Endothelial cell of umbilical vein (primary cell): ENCODE measurements around the gene EPHB6. TPM values are rescaled to one million over a fixed set of nuclear protein-coding genes. Genes with fewer than 3 reads are reported as not detected.

ENCODE experiments used
- BruUV-seq: library from RNA; stranded (reverse); fragments of 400-500 nt; replicated peaks from 2 replicates; lab custom pipeline; 2021; lab: Mats Ljungman, UMichigan
- CTCF ChIA-PET: fragments of 300-600, 350-600 bp; sonication (Branson Sonifier 250); formaldehyde crosslinking; loops from one replicate; lab custom pipeline; 2021; ENCODE audit warnings: antibody characterized with exemption, inconsistent platforms; lab: Charles Lee
- POLR2A ChIA-PET: fragments of 300-600, 350-600 bp; sonication (Branson Sonifier 250); formaldehyde crosslinking; loops from one replicate; lab custom pipeline; 2021; ENCODE audit warnings: antibody characterized with exemption, inconsistent platforms; lab: Charles Lee
- DNase-seq: peaks from one replicate; pipeline ENCODE4 v3.0.0-alpha.2; 2011; ENCODE audit warnings: low read depth, low spot score
- FAIRE-seq: peaks from 2 replicates; lab custom pipeline; 2011; peaks lifted over from hg19 to GRCh38; lab: Jason Lieb, UNC
- H2AFZ ChIP-seq: 2 replicates; pipeline ENCODE4 v1.6.0; 2012; ENCODE audit warnings: low read depth, low read length, control low read depth, inconsistent platforms
- H3K27ac ChIP-seq: 2 replicates; pipeline ENCODE4 v1.5.1; 2011; ENCODE audit warnings: low read depth, mild to moderate bottlenecking, control low read depth, low read length, moderate library complexity; ENCODE audit not compliant: insufficient read depth
- H3K27me3 ChIP-seq, 2 experiments: 2 replicates each; pipeline versions ENCODE4 v1.6.0 to v1.6.1; 2011; ENCODE audit warnings: low read length in 2 of 2, mixed read lengths in 1 of 2; ENCODE audit not compliant: control insufficient read depth in 2 of 2, insufficient read depth in 2 of 2
- H3K36me3 ChIP-seq, 2 experiments: 2 replicates in 1 of 2; 3 replicates in 1 of 2; pipeline ENCODE4 v1.5.1; 2011; ENCODE audit warnings: low read length in 2 of 2, mild to moderate bottlenecking in 1 of 2, moderate library complexity in 1 of 2; ENCODE audit not compliant: control insufficient read depth in 2 of 2, insufficient read depth in 2 of 2; ENCODE audit errors: extremely low read depth in 1 of 2
- H3K4me1 ChIP-seq: 3 replicates; pipeline ENCODE4 v1.5.1; 2011; ENCODE audit warnings: mild to moderate bottlenecking, low read length; ENCODE audit not compliant: control insufficient read depth, insufficient read depth; ENCODE audit errors: extremely low read depth
- H3K4me2 ChIP-seq: 2 replicates; pipeline ENCODE4 v1.6.1; 2011; ENCODE audit warnings: low read length, control low read depth, mixed read lengths; ENCODE audit not compliant: insufficient read depth
- H3K4me3 ChIP-seq, 3 experiments: fragments of 200-600 bp in 1 of 3; sonication (generic), shearing (Covaris generic) in 1 of 3; replicated peaks in 1 of 3; 2 replicates each; pipeline ENCODE4 v1.5.1; 2011 to 2016; ENCODE audit warnings: control low read depth in 3 of 3, low read length in 3 of 3, mild to moderate bottlenecking in 2 of 3, inconsistent platforms in 1 of 3, low read depth in 1 of 3, moderate library complexity in 1 of 3; ENCODE audit not compliant: insufficient read depth in 1 of 3
- H3K79me2 ChIP-seq: 2 replicates; pipeline ENCODE4 v1.6.0; 2012; ENCODE audit warnings: low read length, inconsistent platforms; ENCODE audit not compliant: control insufficient read depth, insufficient read depth
- H3K9ac ChIP-seq: replicated peaks from 2 replicates; pipeline ENCODE3; 2011; ENCODE audit warnings: low read length, control low read depth; ENCODE audit not compliant: insufficient read depth; ENCODE audit errors: extremely low read depth
- H3K9me1 ChIP-seq: replicated peaks from 3 replicates; pipeline ENCODE4 v1.6.0; 2011; ENCODE audit warnings: mild to moderate bottlenecking, low read length; ENCODE audit not compliant: control insufficient read depth, insufficient read depth; ENCODE audit errors: extremely low read depth
- H3K9me3 ChIP-seq: replicated peaks from 2 replicates; pipeline ENCODE4 v1.5.1; 2012; ENCODE audit warnings: low read length, inconsistent platforms; ENCODE audit not compliant: control insufficient read depth, insufficient read depth
- H4K20me1 ChIP-seq: replicated peaks from 2 replicates; pipeline ENCODE3; 2011; ENCODE audit warnings: mild to moderate bottlenecking, low read length; ENCODE audit not compliant: control insufficient read depth, insufficient read depth; ENCODE audit errors: extremely low read depth
- EZH2 ChIP-seq: IDR thresholded peaks from 2 replicates; pipeline ENCODE4 v1.6.1; 2012; ENCODE audit warnings: borderline replicate concordance, low read depth, mild to moderate bottlenecking, moderate library complexity, low read length, inconsistent platforms; ENCODE audit not compliant: severe bottlenecking
- FOS ChIP-seq: IDR thresholded peaks from 2 replicates; pipeline ENCODE4 v1.6.1; 2011; ENCODE audit warnings: mild to moderate bottlenecking, low read length, moderate library complexity, borderline replicate concordance; ENCODE audit not compliant: insufficient read depth
- GATA2 ChIP-seq: IDR thresholded peaks from 2 replicates; pipeline ENCODE4 v1.7.0; 2011; ENCODE audit warnings: low read depth, mild to moderate bottlenecking, moderate library complexity, mixed read lengths, low read length; ENCODE audit not compliant: insufficient read length, insufficient read depth
- JUN ChIP-seq: IDR thresholded peaks from 2 replicates; pipeline ENCODE4 v1.6.1; 2011; ENCODE audit warnings: borderline replicate concordance, low read depth; ENCODE audit not compliant: insufficient read length, insufficient read depth
- MYC ChIP-seq: IDR thresholded peaks from one replicate; pipeline ENCODE4 v1.6.1; 2011; ENCODE audit warnings: mild to moderate bottlenecking, low read depth, low read length
- POLR2AphosphoS5 ChIP-seq: IDR thresholded peaks from 2 replicates; pipeline ENCODE4 v1.6.1; 2012; ENCODE audit warnings: low read depth, mild to moderate bottlenecking, control low read depth, low read length, moderate library complexity; ENCODE audit not compliant: insufficient read depth
- dilution Hi-C: fragments of 300-500 bp; cut with MboI; formaldehyde crosslinking; loops from one replicate; pipeline ENCODE4 v1.15.0; 2019; ENCODE audit warnings: low sequenced_read_pairs; ENCODE audit not compliant: extremely low pct_ligation_motif_present
- intact Hi-C: fragments of 100-400 bp; cut with micrococcal nuclease; formaldehyde crosslinking; loops from one replicate; pipeline ENCODE4 v1.10.0; 2022
- polyA plus RNA-seq, 4 experiments: library from polyadenylated mRNA; depleted of rRNA in 3 of 4; stranded (reverse) in 3 of 4; unstranded in 1 of 4; fragments of >200 nt; gene quantifications; 2 replicates each; pipeline versions ENCODE4 v1.2.1 to v1.2.3, GENCODE V29; 2011 to 2012; ENCODE audit warnings: missing spikeins in 1 of 4
- total RNA-seq: library from RNA; stranded (reverse); gene quantifications from 2 replicates; pipeline ENCODE4 v1.2.3, GENCODE V29; 2021
- TF ChIP-seq, protein P1 (sequence below), 2 donors: IDR thresholded peaks; 1 replicate in 1 of 2; 2 replicates in 1 of 2; pipeline ENCODE4 v1.5.1; 2011; ENCODE audit warnings: low read length in 2 of 2, mild to moderate bottlenecking in 2 of 2, moderate library complexity in 2 of 2, control low read depth in 1 of 2, inconsistent platforms in 1 of 2, low read depth in 1 of 2; ENCODE audit not compliant: insufficient read depth in 1 of 2; ENCODE audit errors: extremely low read depth in 1 of 2

The EPHB6 gene
- total and polyA plus RNA-seq, 2 donors (not counting 3 experiments of a cell fraction or from before 2014, with no cell fraction given), result 0.86 to 2.9 TPM

DNA sequence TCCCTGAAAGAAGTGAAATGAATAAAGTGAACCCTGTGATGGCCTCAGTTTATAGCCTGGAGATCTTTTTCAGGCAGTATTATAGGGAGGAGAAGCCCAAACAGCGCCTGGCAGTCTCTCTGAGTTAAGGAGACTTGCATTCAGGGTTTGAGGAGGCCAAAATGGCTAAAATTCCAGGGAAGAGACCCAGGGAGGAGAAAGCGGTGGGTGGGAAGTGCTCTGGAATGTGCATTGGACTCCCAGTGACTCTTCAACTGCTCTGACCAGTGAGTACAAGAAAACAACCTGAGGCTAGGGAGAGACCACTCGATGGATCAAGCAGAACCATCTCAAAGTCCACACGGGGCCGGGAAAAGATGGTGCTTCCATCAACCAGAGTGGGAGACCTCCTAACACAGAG, 35.3 kb upstream of the EPHB6 start:
- intact Hi-C loops (loop anchor here (2.0 kb wide), 1 partner anchor 13 kb away; no protein-coding TSS in a partner anchor), dilution Hi-C loops (no loop called here)
- ChIA-PET POLR2A (no interaction called here), CTCF (interaction anchor here (1.3 to 2.5 kb wide), 2 partner anchors 36 kb away, joined by 3 to 9 read pairs; partner anchors contain the start of gene EPHB6)
- Histone ChIP-seq H3K4me2 (no peak overlapping the region), H3K27ac (no peak overlapping the region), H4K20me1 (no peaks in the 10 kb centered on the region), H3K79me2 (no peaks in the 10 kb centered on the region), H3K4me3 (no peak overlapping the region), H2AFZ (no peak overlapping the region), H3K9me3 (no peaks in the 10 kb centered on the region), H3K4me1 (no peaks in the 10 kb centered on the region), H3K9ac (no peak overlapping the region), H3K36me3 (no peaks in the 10 kb centered on the region), H3K27me3 (peaks cover 8 to 40% of the 10 kb centered on the region in 2 experiments), H3K9me1 (no peaks in the 10 kb centered on the region)
- DNase-seq, result no peak
- TF ChIP-seq JUN (no peak), FOS (no peak), POLR2AphosphoS5 (no peak), MYC (no peak), GATA2 (no peak), EZH2 (no peak)
- TF ChIP-seq, protein P1, sequence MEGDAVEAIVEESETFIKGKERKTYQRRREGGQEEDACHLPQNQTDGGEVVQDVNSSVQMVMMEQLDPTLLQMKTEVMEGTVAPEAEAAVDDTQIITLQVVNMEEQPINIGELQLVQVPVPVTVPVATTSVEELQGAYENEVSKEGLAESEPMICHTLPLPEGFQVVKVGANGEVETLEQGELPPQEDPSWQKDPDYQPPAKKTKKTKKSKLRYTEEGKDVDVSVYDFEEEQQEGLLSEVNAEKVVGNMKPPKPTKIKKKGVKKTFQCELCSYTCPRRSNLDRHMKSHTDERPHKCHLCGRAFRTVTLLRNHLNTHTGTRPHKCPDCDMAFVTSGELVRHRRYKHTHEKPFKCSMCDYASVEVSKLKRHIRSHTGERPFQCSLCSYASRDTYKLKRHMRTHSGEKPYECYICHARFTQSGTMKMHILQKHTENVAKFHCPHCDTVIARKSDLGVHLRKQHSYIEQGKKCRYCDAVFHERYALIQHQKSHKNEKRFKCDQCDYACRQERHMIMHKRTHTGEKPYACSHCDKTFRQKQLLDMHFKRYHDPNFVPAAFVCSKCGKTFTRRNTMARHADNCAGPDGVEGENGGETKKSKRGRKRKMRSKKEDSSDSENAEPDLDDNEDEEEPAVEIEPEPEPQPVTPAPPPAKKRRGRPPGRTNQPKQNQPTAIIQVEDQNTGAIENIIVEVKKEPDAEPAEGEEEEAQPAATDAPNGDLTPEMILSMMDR (IDR thresholded peaks at IDR 0.05; ENCODE audit: extremely low read depth in 1 of 2, insufficient read depth in 1 of 2, low read depth in 1 of 2, low read length in 2 of 2), result no peak
- no peak for FAIRE-seq
- no TSS peak for BruUV-seq
